Mesodermal cell (in vitro differentiated cells): ENCODE data around the gene ZNF560. TPM values are rescaled to one million over a fixed set of nuclear protein-coding genes. Genes with fewer than 3 reads are reported as not detected.
"Not testable (repeated sequence)": the region's sequence is repeated elsewhere in the genome, so short reads cannot be mapped to it uniquely, and the experiment has no call there.

Experiments used
- H3K27ac ChIP-seq: 2 replicates; pipeline ENCODE4 v1.7.0; 2013; ENCODE audit warnings: mild to moderate bottlenecking, low read depth, low read length, moderate library complexity; ENCODE audit not compliant: severe bottlenecking
- H3K36me3 ChIP-seq: 2 replicates; pipeline ENCODE4 v1.7.1; 2013; ENCODE audit warnings: mild to moderate bottlenecking, low read length, moderate library complexity; ENCODE audit not compliant: control insufficient read depth, insufficient read depth
- H3K4me1 ChIP-seq: one replicate; pipeline ENCODE4 v1.7.1; 2013; ENCODE audit warnings: mild to moderate bottlenecking, low read length; ENCODE audit not compliant: insufficient read depth, control insufficient read depth, poor library complexity, severe bottlenecking
- H3K4me3 ChIP-seq: 2 replicates; pipeline ENCODE4 v1.7.0; 2013; ENCODE audit warnings: low read length, control low read depth, mild to moderate bottlenecking; ENCODE audit not compliant: insufficient read depth, poor library complexity, severe bottlenecking; ENCODE audit errors: extremely low read depth
- H3K9me3 ChIP-seq: 2 replicates; pipeline ENCODE4 v1.7.1; 2013; ENCODE audit warnings: mild to moderate bottlenecking, low read length, moderate library complexity; ENCODE audit not compliant: control insufficient read depth
- WGBS, 2 experiments: methylation state at CpG; one replicate each; pipeline ENCODE4 v1.1.5; 2013; ENCODE audit warnings: missing lambda C conversion rate in 2 of 2; ENCODE audit not compliant: insufficient coverage in 2 of 2; 5-methylcytosine and 5-hydroxymethylcytosine counted together
- polyA plus RNA-seq, 2 experiments: library from polyadenylated mRNA; stranded (reverse); fragments of 50-300 nt; gene quantifications; one replicate each; pipeline ENCODE4 v1.2.3, GENCODE V29; 2013

The ZNF560 gene
- polyA plus RNA-seq (2013, experiment 1 of 2) = not detected
- polyA plus RNA-seq (2013, experiment 2 of 2) = not detected

- Histone ChIP-seq H3K4me1 (no peaks in the 10 kb centered on the region), H3K27ac (no peak within 1 kb of the TSS), H3K9me3 (peaks cover 33% of the 10 kb centered on the region), H3K4me3 (no peak within 1 kb of the TSS), H3K36me3 (no peaks in the 10 kb centered on the region)
- WGBS, 2 experiments = 75 to 78% methylated on average over 41 to 44 of the region's 44 CpGs
These were observed at the start of gene ZNF560 for GRCh38 chr19:9498183-9498902. Gene ZNF560 (minus strand): TSS chr19:9498616. CDS start chr19:9475313, 23,303 bp downstream.

DNA sequence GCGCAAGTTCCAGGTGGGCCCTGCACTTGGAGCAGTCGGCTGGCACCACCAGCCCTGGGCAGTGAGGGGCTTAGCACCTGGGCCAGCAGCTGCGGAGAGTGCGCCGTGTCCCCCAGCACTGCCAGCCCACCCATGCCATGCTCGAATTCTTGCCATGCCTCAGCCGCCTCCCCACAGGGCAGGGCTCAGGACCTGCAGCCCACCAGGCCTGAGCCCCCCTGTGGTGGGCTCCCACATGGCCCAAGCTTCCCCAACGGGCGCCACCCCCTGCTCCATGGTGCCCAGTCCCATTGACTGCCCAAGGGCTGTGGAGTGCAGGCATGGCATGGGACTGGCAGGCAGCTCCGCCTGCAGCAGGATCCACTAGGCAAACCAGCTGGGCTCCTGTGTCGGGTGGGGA lies 49.5 kb upstream of the ZNF560 start:
- no peak overlapping the region for H3K27ac ChIP-seq
- H3K4me3 ChIP-seq = no peak overlapping the region
- H3K4me1 ChIP-seq = no peaks in the 10 kb centered on the region
- WGBS, 2 experiments = 88 to 94% methylated on average over 9 to 11 of the region's 11 CpGs
- no peaks in the 10 kb centered on the region for H3K36me3 ChIP-seq
- peaks cover 13% of the 10 kb centered on the region for H3K9me3 ChIP-seq

GRCh38 chr19:9541281-9541680 lies 42.9 kb upstream of the ZNF560 start:
- H3K36me3 ChIP-seq, H3K4me3 ChIP-seq, H3K27ac ChIP-seq, H3K4me1 ChIP-seq: not testable (repeated sequence)
- 88 to 92% methylated on average over 7 to 8 of the region's 12 CpGs for WGBS, 2 experiments
- peaks cover 22% of the 10 kb centered on the region for H3K9me3 ChIP-seq

- H3K27ac ChIP-seq, H3K4me3 ChIP-seq, H3K4me1 ChIP-seq: not testable (repeated sequence)
- Histone ChIP-seq H3K36me3 (peaks cover 23% of the 10 kb centered on the region), H3K9me3 (peaks cover 35% of the 10 kb centered on the region)
- WGBS, 2 experiments = 100% methylated on average over 1 of the region's 1 CpG; no CpG with 5 or more reads in 1 of the 2 experiments
These were observed 41.5 kb upstream of the ZNF560 start for GRCh38 chr19:9539921-9540320.

DNA sequence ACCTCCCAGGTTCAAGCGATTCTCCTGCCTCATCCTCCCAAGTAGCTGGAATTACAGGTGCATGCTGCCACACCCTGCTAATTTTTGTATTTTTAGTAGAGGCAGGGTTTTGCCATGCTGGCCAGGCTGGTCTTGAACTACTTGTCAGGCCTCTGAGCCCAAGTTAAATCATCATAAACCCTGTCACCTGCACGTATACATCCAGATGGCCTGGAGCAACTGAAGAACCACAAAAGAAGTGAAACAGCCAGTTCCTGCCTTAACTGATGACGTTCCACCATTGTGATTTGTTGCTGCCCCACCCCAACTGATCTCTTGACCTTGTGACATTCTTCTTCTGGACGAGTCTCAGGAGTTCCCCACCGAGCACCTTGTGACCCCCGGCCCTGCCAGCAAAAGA lies 40.8 kb upstream of the ZNF560 start:
- H3K27ac ChIP-seq, H3K4me1 ChIP-seq: not testable (repeated sequence)
- WGBS, 2 experiments = 84 to 96% methylated on average over 5 of the region's 6 CpGs
- Histone ChIP-seq H3K36me3 (peaks cover 31% of the 10 kb centered on the region), H3K9me3 (peaks cover 38% of the 10 kb centered on the region), H3K4me3 (peak overlapping the region; percentile 91)

GRCh38 chr19:9538183-9539058 lies 40.0 kb upstream of the ZNF560 start, which contains the start of gene ZNF426:
Gene ZNF426 (minus strand): TSS chr19:9538645. CDS start chr19:9536232, 2,413 bp downstream.
- WGBS, 2 experiments = 1 to 3% methylated on average over 37 to 41 of the region's 49 CpGs

GRCh38 chr19:9535934-9536333 lies 37.5 kb upstream of the ZNF560 start:
- 100% methylated on average over 1 of the region's 4 CpGs; no CpG with 5 or more reads in 1 of the 2 experiments for WGBS, 2 experiments
- no peak overlapping the region for H3K4me3 ChIP-seq
- no peak overlapping the region for H3K27ac ChIP-seq
- H3K9me3 ChIP-seq = peaks cover 67% of the 10 kb centered on the region
- peaks cover 2% of the 10 kb centered on the region for H3K4me1 ChIP-seq
- peaks cover 63% of the 10 kb centered on the region for H3K36me3 ChIP-seq

More at GRCh38 chr19:9538183-9539058, 40.0 kb upstream of the ZNF560 start, which contains the start of gene ZNF426:
- peak within 1 kb of the TSS; percentile 99 for H3K27ac ChIP-seq
- peaks cover 46% of the 10 kb centered on the region for H3K9me3 ChIP-seq
- peak within 1 kb of the TSS; percentile 91 for H3K4me3 ChIP-seq
- H3K4me1 ChIP-seq = peaks cover 2% of the 10 kb centered on the region
- H3K36me3 ChIP-seq = peaks cover 38% of the 10 kb centered on the region

- no peaks in the 10 kb centered on the region for H3K4me1 ChIP-seq
- H3K36me3 ChIP-seq = peaks cover 100% of the 10 kb centered on the region
- peaks cover 89% of the 10 kb centered on the region for H3K9me3 ChIP-seq
- H3K4me3 ChIP-seq = no peak overlapping the region
- H3K27ac ChIP-seq = no peak overlapping the region
- WGBS, 2 experiments = 95 to 100% methylated on average over 1 to 4 of the region's 4 CpGs
These were observed 33.5 kb upstream of the ZNF560 start for GRCh38 chr19:9531933-9532332.

- WGBS, 2 experiments = 88% methylated on average over 1 of the region's 5 CpGs; no CpG with 5 or more reads in 1 of the 2 experiments
- peaks cover 88% of the 10 kb centered on the region for H3K36me3 ChIP-seq
- no peak overlapping the region for H3K27ac ChIP-seq
- H3K4me3 ChIP-seq = no peak overlapping the region
- H3K9me3 ChIP-seq = peaks cover 81% of the 10 kb centered on the region
- no peaks in the 10 kb centered on the region for H3K4me1 ChIP-seq
These were observed 30.4 kb upstream of the ZNF560 start for GRCh38 chr19:9528757-9529336.

DNA sequence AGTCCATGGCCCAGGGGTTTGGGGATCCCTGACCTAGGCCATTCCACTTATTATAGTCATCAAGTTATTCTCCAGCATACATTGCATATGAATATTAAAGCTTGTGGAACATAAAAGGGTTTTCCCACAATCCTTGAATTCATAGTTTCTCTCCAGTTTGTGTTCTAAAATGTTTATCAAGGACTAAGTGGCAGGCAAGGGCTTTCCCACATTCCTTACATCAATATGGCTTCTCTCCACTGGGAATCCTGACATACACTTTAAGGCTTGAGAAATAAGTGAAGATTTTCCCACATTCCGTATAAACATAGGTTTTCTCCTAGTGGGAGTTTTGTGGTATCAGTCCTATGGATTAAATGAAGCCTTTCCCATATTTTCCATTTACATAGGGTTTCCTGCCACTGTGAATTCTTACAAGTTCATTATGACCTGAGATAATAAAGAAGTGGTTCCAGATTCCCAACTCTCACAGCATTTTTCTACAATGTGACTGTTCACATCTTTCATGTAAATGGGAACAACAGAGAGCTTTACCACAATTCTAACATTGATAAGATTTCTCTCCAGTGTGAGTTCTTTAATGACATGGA lies 25.6 kb upstream of the ZNF560 start:
- Histone ChIP-seq H3K27ac (no peak overlapping the region), H3K36me3 (peaks cover 48% of the 10 kb centered on the region), H3K9me3 (peaks cover 70% of the 10 kb centered on the region), H3K4me3 (no peak overlapping the region), H3K4me1 (no peaks in the 10 kb centered on the region)
- whole genome bisulfite sequencing, 2 experiments = no CpG with 5 or more reads among the region's 1 CpG
